ENCODE results near the gene RPN2.

RPN2 gene

GRCh38 chr20:37254114-37254878 lies 75.2 kb downstream of the RPN2 start:
- H3K4me3 ChIP-seq = no peak overlapping the region
- no peak for DNase-seq (ENCODE audit: low spot score)
- TF ChIP-seq, protein P1, sequence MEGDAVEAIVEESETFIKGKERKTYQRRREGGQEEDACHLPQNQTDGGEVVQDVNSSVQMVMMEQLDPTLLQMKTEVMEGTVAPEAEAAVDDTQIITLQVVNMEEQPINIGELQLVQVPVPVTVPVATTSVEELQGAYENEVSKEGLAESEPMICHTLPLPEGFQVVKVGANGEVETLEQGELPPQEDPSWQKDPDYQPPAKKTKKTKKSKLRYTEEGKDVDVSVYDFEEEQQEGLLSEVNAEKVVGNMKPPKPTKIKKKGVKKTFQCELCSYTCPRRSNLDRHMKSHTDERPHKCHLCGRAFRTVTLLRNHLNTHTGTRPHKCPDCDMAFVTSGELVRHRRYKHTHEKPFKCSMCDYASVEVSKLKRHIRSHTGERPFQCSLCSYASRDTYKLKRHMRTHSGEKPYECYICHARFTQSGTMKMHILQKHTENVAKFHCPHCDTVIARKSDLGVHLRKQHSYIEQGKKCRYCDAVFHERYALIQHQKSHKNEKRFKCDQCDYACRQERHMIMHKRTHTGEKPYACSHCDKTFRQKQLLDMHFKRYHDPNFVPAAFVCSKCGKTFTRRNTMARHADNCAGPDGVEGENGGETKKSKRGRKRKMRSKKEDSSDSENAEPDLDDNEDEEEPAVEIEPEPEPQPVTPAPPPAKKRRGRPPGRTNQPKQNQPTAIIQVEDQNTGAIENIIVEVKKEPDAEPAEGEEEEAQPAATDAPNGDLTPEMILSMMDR (IDR thresholded peaks at IDR 0.05) = no peak
- H3K27ac ChIP-seq = no peak overlapping the region

DNA sequence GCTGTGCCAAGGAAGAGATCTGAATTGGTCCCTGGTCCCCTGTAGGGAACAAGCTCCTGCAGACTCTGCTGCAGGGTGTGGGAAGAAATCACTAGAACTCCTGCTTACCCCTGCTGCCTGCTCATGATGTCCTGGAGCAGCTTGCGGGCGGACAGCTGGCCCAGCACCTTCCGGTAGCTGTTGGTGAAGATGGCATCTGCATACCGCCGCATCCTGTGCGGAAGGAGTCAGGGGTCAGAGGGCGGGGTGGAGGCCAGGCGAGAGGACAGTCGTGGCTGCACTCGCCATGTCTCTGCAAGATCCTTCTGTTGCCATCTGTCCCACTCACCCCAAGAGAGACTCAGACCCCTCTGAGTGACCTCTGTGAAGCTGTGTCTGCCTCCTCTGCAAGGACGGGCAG lies 77.2 kb downstream of the RPN2 start:
- Histone ChIP-seq H3K27ac (no peak overlapping the region), H3K4me3 (no peak overlapping the region)
- no peak for DNase-seq (ENCODE audit: low spot score)
- TF ChIP-seq, protein P1 (IDR thresholded peaks at IDR 0.05) = no peak

- H3K4me3 ChIP-seq = no peak overlapping the region
- no peak overlapping the region for H3K27ac ChIP-seq
- TF ChIP-seq, protein P1 (IDR thresholded peaks at IDR 0.05) = no peak
- DNase-seq (ENCODE audit: low spot score) = no peak
Observed at GRCh38 chr20:37257530-37257929, 78.4 kb downstream of the RPN2 start.

GRCh38 chr20:37257988-37258387 lies 78.9 kb downstream of the RPN2 start:
- Histone ChIP-seq H3K27ac (no peak overlapping the region), H3K4me3 (no peak overlapping the region)
- no peak for DNase-seq (ENCODE audit: low spot score)
- TF ChIP-seq, protein P1 (IDR thresholded peaks at IDR 0.05) = no peak

GRCh38 chr20:37259031-37259430 lies 79.9 kb downstream of the RPN2 start:
- TF ChIP-seq, protein P1 (IDR thresholded peaks at IDR 0.05) = no peak
- Histone ChIP-seq H3K27ac (no peak overlapping the region), H3K4me3 (no peak overlapping the region)
- DNase-seq (ENCODE audit: low spot score) = no peak

DNA sequence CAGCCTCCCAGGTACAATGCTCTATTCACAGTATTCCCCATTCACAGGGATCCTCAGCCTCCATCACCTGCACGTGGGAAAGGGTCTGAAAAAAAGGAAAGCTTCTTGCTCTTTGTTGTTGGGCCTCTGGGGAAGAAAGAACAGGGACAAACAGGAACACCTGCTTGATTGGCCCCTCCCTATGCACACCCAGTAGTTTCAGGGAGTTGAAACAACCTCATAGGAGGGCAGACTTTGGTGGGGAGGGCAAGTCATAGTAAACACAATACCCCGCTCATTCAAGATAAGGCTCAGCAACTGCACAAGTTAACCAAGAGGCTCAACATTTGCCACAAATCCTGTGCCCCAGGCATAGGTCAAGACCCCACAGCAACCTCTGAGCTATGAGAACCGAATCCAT lies 80.7 kb downstream of the RPN2 start:
- H3K4me3 ChIP-seq = no peak overlapping the region
- no peak for DNase-seq (ENCODE audit: low spot score)
- TF ChIP-seq, protein P1 (IDR thresholded peaks at IDR 0.05) = no peak
- no peak overlapping the region for H3K27ac ChIP-seq

DNA sequence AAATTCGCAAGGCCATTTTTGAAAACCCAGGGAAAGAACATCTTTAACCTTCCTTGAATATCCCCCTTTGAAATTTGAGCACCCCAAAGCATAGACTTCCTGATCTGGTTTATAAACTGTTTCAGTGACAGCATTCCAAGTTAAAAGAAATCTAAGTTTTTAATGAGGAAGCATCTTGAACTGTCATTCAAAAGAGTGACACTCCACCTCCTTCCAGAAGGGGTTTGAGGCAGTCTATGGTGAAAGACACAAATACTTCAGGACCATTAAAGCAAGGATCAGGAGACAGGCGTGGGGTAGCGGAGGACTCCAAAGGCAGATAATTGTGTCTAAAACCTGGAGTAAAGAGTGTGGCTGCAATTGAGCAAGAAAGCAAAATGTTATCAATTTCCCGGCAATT lies 81.8 kb downstream of the RPN2 start:
- TF ChIP-seq, protein P1 (IDR thresholded peaks at IDR 0.05) = no peak
- no peak for DNase-seq (ENCODE audit: low spot score)
- Histone ChIP-seq H3K4me3 (no peak overlapping the region), H3K27ac (no peak overlapping the region)
